ENCODE results near the gene WFIKKN2.

The WFIKKN2 gene

DNA sequence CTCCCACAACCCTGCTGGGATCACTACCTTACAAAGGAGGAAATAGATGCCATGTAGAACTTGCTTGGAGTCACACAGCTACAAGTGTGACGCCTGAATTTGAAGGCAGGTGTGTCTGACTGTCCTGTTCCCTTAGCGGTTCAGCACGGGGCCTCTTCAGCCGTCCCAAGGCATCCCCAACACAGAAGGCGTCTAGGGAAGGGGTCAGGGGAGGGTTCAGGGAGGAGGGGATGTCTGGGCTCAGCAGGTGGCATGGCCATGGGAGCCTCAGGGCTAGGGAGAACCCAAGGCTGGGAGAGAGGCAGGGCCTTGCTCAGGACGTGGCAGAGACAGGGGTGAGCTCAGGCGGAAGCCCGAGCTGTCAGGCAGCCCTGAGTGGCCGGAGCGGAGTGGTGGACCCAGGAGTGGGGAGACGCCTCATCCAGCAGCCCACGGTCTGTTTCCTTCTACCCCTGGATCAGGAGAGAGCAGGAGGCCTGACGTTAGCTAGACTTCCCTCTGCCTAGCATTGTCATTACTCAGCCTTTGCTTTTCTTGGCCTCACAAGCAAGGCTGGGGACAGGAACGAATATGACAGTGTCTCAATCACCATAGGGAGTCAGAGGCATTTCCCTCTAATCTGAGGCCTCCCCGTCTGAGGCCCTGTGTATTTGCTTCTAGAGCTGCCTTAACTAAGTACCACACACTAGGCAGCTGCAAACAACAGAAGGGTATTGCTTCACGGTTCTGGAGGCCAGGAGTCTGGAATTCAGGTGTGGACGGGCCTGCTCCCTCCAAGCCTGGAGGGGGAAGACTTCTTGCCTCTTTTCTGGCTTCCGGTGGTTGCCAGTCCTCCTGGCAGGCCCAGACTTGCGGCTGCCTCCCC is 36.7 kb upstream of the WFIKKN2 start:
- Histone ChIP-seq H2BK5ac (ENCODE audit: low read depth, low read length, poor library complexity) (peak overlapping the region; percentile 5), H2BK12ac (ENCODE audit: low read length) (peak overlapping the region; percentile 11), H3K4ac (ENCODE audit: low read depth, low read length) (peak overlapping the region; percentile 1), H2BK120ac (ENCODE audit: insufficient read depth, low read length, poor library complexity) (peak overlapping the region; percentile 35), H3K23ac (ENCODE audit: low read length) (no peak overlapping the region), H3K36me3 (ENCODE audit: control insufficient read depth in 1 of 2, insufficient read depth in 2 of 2, low read length in 2 of 2) (no peaks in the 10 kb centered on the region), H3K27ac (ENCODE audit: low read depth, low read length) (peak overlapping the region; percentile 24), H3K14ac (ENCODE audit: low read length) (peak overlapping the region; percentile 3), H3K4me1 (ENCODE audit: control insufficient read depth in 1 of 2, insufficient read depth in 2 of 2, low read length in 2 of 2) (peaks cover 19% of the 10 kb centered on the region in 2 experiments), H3K27me3 (ENCODE audit: insufficient read depth, low read length) (no peaks in the 10 kb centered on the region), H4K12ac (ENCODE audit: low read depth, low read length) (peak overlapping the region; percentile 21), H2AFZ (ENCODE audit: insufficient read depth, low read length, poor library complexity) (no peak overlapping the region), H4K91ac (ENCODE audit: low read depth, low read length) (peak overlapping the region; percentile 61), H3K9me3 (ENCODE audit: insufficient read depth, low read depth, low read length) (no peaks in the 10 kb centered on the region), H2AK5ac (ENCODE audit: low read length) (peak overlapping the region; percentile 14), H3K4me2 (ENCODE audit: low read length) (no peak overlapping the region), H3K4me3 (ENCODE audit: low read depth, low read length) (no peak overlapping the region), H3K79me1 (ENCODE audit: low read length) (peaks cover 14% of the 10 kb centered on the region), H4K8ac (ENCODE audit: low read depth, low read length) (peak overlapping the region; percentile 16), H3K9ac (ENCODE audit: low read length) (no peak overlapping the region), H3K18ac (ENCODE audit: low read length) (peak overlapping the region; percentile 9), H3K79me2 (ENCODE audit: control insufficient read depth, insufficient read depth, low read length, poor library complexity) (no peaks in the 10 kb centered on the region)
- no CpG with 5 or more reads among the region's 19 CpGs for WGBS (ENCODE audit: extremely low coverage, insufficient coverage, insufficient read length)
- DNase-seq, result peak; percentile 10 to 21

- no peaks in the 10 kb centered on the region for H3K9me3 ChIP-seq (ENCODE audit: insufficient read depth, low read depth, low read length)
- H3K79me2 ChIP-seq (ENCODE audit: control insufficient read depth, insufficient read depth, low read length, poor library complexity), result no peaks in the 10 kb centered on the region
- H2AK5ac ChIP-seq (ENCODE audit: low read length), result peak overlapping the region; percentile 66
- H3K27ac ChIP-seq (ENCODE audit: low read depth, low read length), result no peak overlapping the region
- no peak overlapping the region for H3K4me2 ChIP-seq (ENCODE audit: low read length)
- peak overlapping the region; percentile 16 for H3K14ac ChIP-seq (ENCODE audit: low read length)
- peak overlapping the region; percentile 50 for H4K8ac ChIP-seq (ENCODE audit: low read depth, low read length)
- no peaks in the 10 kb centered on the region for H3K36me3 ChIP-seq (ENCODE audit: control insufficient read depth in 1 of 2, insufficient read depth in 2 of 2, low read length in 2 of 2)
- no peaks in the 10 kb centered on the region for H3K27me3 ChIP-seq (ENCODE audit: insufficient read depth, low read length)
- no CpG with 5 or more reads among the region's 9 CpGs for WGBS (ENCODE audit: extremely low coverage, insufficient coverage, insufficient read length)
- H3K4ac ChIP-seq (ENCODE audit: low read depth, low read length), result no peak overlapping the region
- H2BK12ac ChIP-seq (ENCODE audit: low read length), result peak overlapping the region; percentile 86
- no peak for DNase-seq
- H3K18ac ChIP-seq (ENCODE audit: low read length), result peak overlapping the region; percentile 16
- H2BK5ac ChIP-seq (ENCODE audit: low read depth, low read length, poor library complexity), result peak overlapping the region; percentile 23
- no peak overlapping the region for H4K12ac ChIP-seq (ENCODE audit: low read depth, low read length)
- no peak overlapping the region for H3K4me3 ChIP-seq (ENCODE audit: low read depth, low read length)
- peak overlapping the region; percentile 75 for H4K91ac ChIP-seq (ENCODE audit: low read depth, low read length)
- peaks cover 19% of the 10 kb centered on the region in 2 experiments for H3K4me1 ChIP-seq (ENCODE audit: control insufficient read depth in 1 of 2, insufficient read depth in 2 of 2, low read length in 2 of 2)
- peaks cover 14% of the 10 kb centered on the region for H3K79me1 ChIP-seq (ENCODE audit: low read length)
- no peak overlapping the region for H3K23ac ChIP-seq (ENCODE audit: low read length)
- no peak overlapping the region for H3K9ac ChIP-seq (ENCODE audit: low read length)
- peak overlapping the region; percentile 67 for H2BK120ac ChIP-seq (ENCODE audit: insufficient read depth, low read length, poor library complexity)
- no peak overlapping the region for H2AFZ ChIP-seq (ENCODE audit: insufficient read depth, low read length, poor library complexity)
These were observed 35.8 kb upstream of the WFIKKN2 start for GRCh38 chr17:50799582-50799981.

DNA sequence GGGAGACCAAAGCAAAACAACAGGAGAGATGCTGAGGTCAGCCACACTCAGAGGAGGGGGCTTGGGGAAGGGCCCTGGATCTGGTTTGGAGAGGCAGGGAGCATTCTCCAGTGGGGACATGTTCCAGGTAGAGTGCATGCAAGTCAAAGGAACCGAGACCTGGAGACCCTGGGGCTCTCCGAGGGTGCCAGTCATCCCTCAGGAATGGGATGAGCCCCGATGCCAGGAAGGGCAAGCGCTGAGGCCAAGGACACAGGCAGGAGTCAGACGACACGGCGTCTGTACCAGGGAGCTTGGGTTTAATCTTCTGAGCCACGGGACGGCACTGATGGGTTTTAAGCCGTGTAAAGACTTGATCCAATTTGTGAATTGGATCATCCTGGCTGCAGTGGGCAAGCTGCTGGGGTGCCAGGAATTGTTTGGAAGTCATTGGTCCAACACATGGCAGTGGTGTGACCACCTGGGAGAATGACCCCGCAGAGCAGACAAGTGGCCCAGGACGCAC is 35.1 kb upstream of the WFIKKN2 start:
- Histone ChIP-seq H4K8ac (ENCODE audit: low read depth, low read length) (no peak overlapping the region), H3K4me1 (ENCODE audit: control insufficient read depth in 1 of 2, insufficient read depth in 2 of 2, low read length in 2 of 2) (peaks cover 19% of the 10 kb centered on the region in 2 experiments)

DNA sequence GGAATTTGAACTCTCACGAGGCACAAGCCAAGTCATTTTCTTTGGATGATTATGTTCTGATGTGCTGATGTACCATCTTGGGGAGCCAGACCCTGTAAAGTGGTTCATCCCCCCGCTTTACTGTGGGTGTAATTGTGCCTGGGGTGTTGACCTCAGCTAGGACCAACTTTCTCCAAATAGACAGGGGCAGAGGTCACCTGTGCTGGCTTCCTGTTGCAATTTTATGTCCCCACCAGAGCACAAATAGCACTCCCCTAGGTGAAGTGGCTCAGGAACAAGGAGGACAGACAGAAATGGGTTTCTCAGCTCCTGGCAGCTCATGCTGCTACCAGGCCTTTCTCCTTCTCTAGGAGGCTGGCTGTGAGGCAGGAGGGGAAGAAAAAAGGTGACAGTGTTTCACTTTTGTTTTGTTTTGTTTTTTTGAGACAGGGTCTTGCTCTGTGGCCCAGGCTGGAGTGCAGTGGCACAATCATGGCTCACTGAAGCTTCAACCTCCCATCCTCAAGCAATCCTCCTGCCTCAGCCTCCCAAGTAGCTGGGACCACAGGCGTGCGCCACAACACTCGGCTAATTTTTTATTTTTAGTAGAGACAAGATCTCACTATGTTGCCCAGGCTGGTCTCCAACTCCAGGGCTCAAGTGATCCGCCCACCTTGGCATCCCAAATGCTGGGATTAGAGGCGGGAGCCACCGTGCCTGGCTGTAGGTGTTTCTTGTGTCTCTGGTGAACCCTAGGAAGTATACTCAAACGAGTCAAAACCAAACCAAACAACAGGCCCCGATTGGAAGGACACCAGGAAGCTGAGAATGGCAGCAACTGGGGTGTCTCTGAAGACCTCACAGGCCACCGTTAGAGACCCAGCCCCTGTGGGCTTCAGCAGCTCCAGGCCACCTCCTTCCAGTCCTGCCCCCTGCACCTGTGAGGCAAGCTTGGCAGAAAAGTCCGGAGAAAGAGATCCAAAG is 32.5 kb upstream of the WFIKKN2 start:
- H3K14ac ChIP-seq (ENCODE audit: low read length), result no peak overlapping the region
- H3K27ac ChIP-seq (ENCODE audit: low read depth, low read length), result no peak overlapping the region
- no peak overlapping the region for H3K18ac ChIP-seq (ENCODE audit: low read length)
- no peak overlapping the region for H2AK5ac ChIP-seq (ENCODE audit: low read length)
- no peak overlapping the region for H2BK12ac ChIP-seq (ENCODE audit: low read length)
- H2BK5ac ChIP-seq (ENCODE audit: low read depth, low read length, poor library complexity), result no peak overlapping the region
- H3K79me1 ChIP-seq (ENCODE audit: low read length), result peaks cover 14% of the 10 kb centered on the region
- H4K12ac ChIP-seq (ENCODE audit: low read depth, low read length), result no peak overlapping the region
- H3K9me3 ChIP-seq (ENCODE audit: insufficient read depth, low read depth, low read length), result no peaks in the 10 kb centered on the region
- no peaks in the 10 kb centered on the region for H3K79me2 ChIP-seq (ENCODE audit: control insufficient read depth, insufficient read depth, low read length, poor library complexity)
- H3K9ac ChIP-seq (ENCODE audit: low read length), result no peak overlapping the region
- H3K23ac ChIP-seq (ENCODE audit: low read length), result no peak overlapping the region
- WGBS (ENCODE audit: extremely low coverage, insufficient coverage, insufficient read length), result no CpG with 5 or more reads among the region's 12 CpGs
- H3K4me3 ChIP-seq (ENCODE audit: low read depth, low read length), result no peak overlapping the region
- no peak overlapping the region for H4K91ac ChIP-seq (ENCODE audit: low read depth, low read length)
- H2BK120ac ChIP-seq (ENCODE audit: insufficient read depth, low read length, poor library complexity), result no peak overlapping the region
- no peak overlapping the region for H3K4me2 ChIP-seq (ENCODE audit: low read length)
- no peak overlapping the region for H4K8ac ChIP-seq (ENCODE audit: low read depth, low read length)
- H3K4ac ChIP-seq (ENCODE audit: low read depth, low read length), result no peak overlapping the region
- no peaks in the 10 kb centered on the region for H3K36me3 ChIP-seq (ENCODE audit: control insufficient read depth in 1 of 2, insufficient read depth in 2 of 2, low read length in 2 of 2)
- no peak overlapping the region for H2AFZ ChIP-seq (ENCODE audit: insufficient read depth, low read length, poor library complexity)
- DNase-seq, result no peak
- H3K4me1 ChIP-seq (ENCODE audit: control insufficient read depth in 1 of 2, insufficient read depth in 2 of 2, low read length in 2 of 2), result peaks cover 18 to 19% of the 10 kb centered on the region in 2 experiments
- H3K27me3 ChIP-seq (ENCODE audit: insufficient read depth, low read length), result no peaks in the 10 kb centered on the region

More for the DNA sequence above, 35.1 kb upstream of the WFIKKN2 start:
- H3K27me3 ChIP-seq (ENCODE audit: insufficient read depth, low read length), result no peaks in the 10 kb centered on the region
- no CpG with 5 or more reads among the region's 12 CpGs for WGBS (ENCODE audit: extremely low coverage, insufficient coverage, insufficient read length)
- no peak overlapping the region for H3K4ac ChIP-seq (ENCODE audit: low read depth, low read length)
- H4K91ac ChIP-seq (ENCODE audit: low read depth, low read length), result no peak overlapping the region
- no peak overlapping the region for H4K12ac ChIP-seq (ENCODE audit: low read depth, low read length)
- H3K79me1 ChIP-seq (ENCODE audit: low read length), result peaks cover 14% of the 10 kb centered on the region
- no peaks in the 10 kb centered on the region for H3K9me3 ChIP-seq (ENCODE audit: insufficient read depth, low read depth, low read length)
- no peaks in the 10 kb centered on the region for H3K36me3 ChIP-seq (ENCODE audit: control insufficient read depth in 1 of 2, insufficient read depth in 2 of 2, low read length in 2 of 2)
- no peak overlapping the region for H3K4me2 ChIP-seq (ENCODE audit: low read length)
- H2AFZ ChIP-seq (ENCODE audit: insufficient read depth, low read length, poor library complexity), result no peak overlapping the region
- no peak overlapping the region for H2AK5ac ChIP-seq (ENCODE audit: low read length)
- no peak for DNase-seq
- H3K27ac ChIP-seq (ENCODE audit: low read depth, low read length), result no peak overlapping the region
- H3K9ac ChIP-seq (ENCODE audit: low read length), result no peak overlapping the region
- no peak overlapping the region for H2BK120ac ChIP-seq (ENCODE audit: insufficient read depth, low read length, poor library complexity)
- no peaks in the 10 kb centered on the region for H3K79me2 ChIP-seq (ENCODE audit: control insufficient read depth, insufficient read depth, low read length, poor library complexity)
- H3K14ac ChIP-seq (ENCODE audit: low read length), result no peak overlapping the region
- H2BK5ac ChIP-seq (ENCODE audit: low read depth, low read length, poor library complexity), result no peak overlapping the region
- no peak overlapping the region for H2BK12ac ChIP-seq (ENCODE audit: low read length)
- H3K23ac ChIP-seq (ENCODE audit: low read length), result no peak overlapping the region
- H3K4me3 ChIP-seq (ENCODE audit: low read depth, low read length), result no peak overlapping the region
- no peak overlapping the region for H3K18ac ChIP-seq (ENCODE audit: low read length)

Data from trophoblast cell (in vitro differentiated cells and primary cell).